Suprapubic skin (tissue), 4 donors: ENCODE measurements around the gene LAMB4.

Experiments used
- CTCF ChIP-seq, 2 donors: fragments of 200-600 bp in 1 of 2; fragments of 450-650 bp in 1 of 2; sonication (generic) in 1 of 2; IDR thresholded peaks; one replicate each; pipeline ENCODE4 v1.5.1; 2016 to 2019; ENCODE audit warnings: antibody characterized with exemption in 2 of 2, mild to moderate bottlenecking in 1 of 2, moderate library complexity in 1 of 2
- POLR2A ChIP-seq, 2 donors: fragments of 450-650 bp; IDR thresholded peaks; one replicate each; pipeline ENCODE4 v1.6.1; 2017; ENCODE audit warnings: antibody characterized with exemption in 2 of 2, mild to moderate bottlenecking in 2 of 2, moderate library complexity in 2 of 2
- POLR2AphosphoS5 ChIP-seq, 3 donors: sonication (generic); formaldehyde crosslinking; IDR thresholded peaks; one replicate each; pipeline ENCODE4 v1.6.1; 2017; ENCODE audit warnings: antibody characterized with exemption in 3 of 3

- no peak for TF ChIP-seq POLR2A (IDR thresholded peaks at IDR 0.05)
- no peak for TF ChIP-seq CTCF (IDR thresholded peaks at IDR 0.05)
- TF ChIP-seq POLR2AphosphoS5 (IDR thresholded peaks at IDR 0.05) = no peak
Measured at GRCh38 chr7:108166687-108167086, 36.5 kb upstream of the LAMB4 start.
